IMR-90 (cell line): ENCODE measurements around the gene MSH6. TPM values are rescaled to one million over a fixed set of nuclear protein-coding genes. Genes with fewer than 3 reads are reported as not detected.

Source experiments
- ATAC-seq: fragments of 200-7000 bp; cut with Tn5 transposase; 2 replicates; pipeline ENCODE4 v1.9.1; 2020; ENCODE audit warnings: low read depth, mild to moderate bottlenecking, moderate library complexity
- BruUV-seq: library from RNA; stranded (reverse); fragments of 400-500 nt; replicated peaks from 2 replicates; lab custom pipeline; 2021; lab: Mats Ljungman, UMichigan
- CTCF ChIA-PET: fragments of 300-600 bp; formaldehyde crosslinking; extraction: SDS; loops from one replicate; lab custom pipeline; 2021; ENCODE audit warnings: antibody characterized with exemption; lab: Yijun Ruan, JAX
- POLR2A ChIA-PET: fragments of 300-600 bp; sonication (Branson Sonifier 250); formaldehyde crosslinking; loops from one replicate; lab custom pipeline; 2022; ENCODE audit warnings: antibody characterized with exemption; ENCODE audit not compliant: unreplicated experiment; lab: Charles Lee
- DNase-seq: peaks from one replicate; pipeline ENCODE4 v3.0.0; 2013
- H2AFZ ChIP-seq: replicated peaks from 2 replicates; pipeline ENCODE3; 2013; ENCODE audit warnings: low read length, mild to moderate bottlenecking; ENCODE audit not compliant: poor library complexity
- H2AK5ac ChIP-seq: 2 replicates; pipeline ENCODE4 v1.6.1; 2013; ENCODE audit warnings: low read depth, low read length, inconsistent platforms
- H2AK9ac ChIP-seq: replicated peaks from 2 replicates; pipeline ENCODE3; 2013; ENCODE audit warnings: mild to moderate bottlenecking, low read depth, low read length, moderate library complexity; ENCODE audit not compliant: poor library complexity
- H2BK120ac ChIP-seq: 2 replicates; pipeline ENCODE4 v1.6.1; 2013; ENCODE audit warnings: low read depth, low read length, inconsistent platforms
- H2BK15ac ChIP-seq: 3 replicates; pipeline ENCODE4 v1.6.1; 2013; ENCODE audit warnings: low read depth, low read length, inconsistent platforms
- H2BK20ac ChIP-seq: 2 replicates; pipeline ENCODE4 v1.6.1; 2013; ENCODE audit warnings: low read depth, mild to moderate bottlenecking, inconsistent platforms, low read length, moderate library complexity
- H2BK5ac ChIP-seq: 2 replicates; pipeline ENCODE4 v1.6.1; 2013; ENCODE audit warnings: mild to moderate bottlenecking, low read depth, low read length, inconsistent platforms; ENCODE audit not compliant: poor library complexity, severe bottlenecking
- H3K14ac ChIP-seq: replicated peaks from 2 replicates; pipeline ENCODE4 v1.6.1; 2013; ENCODE audit warnings: low read depth, low read length, inconsistent platforms
- H3K18ac ChIP-seq: 2 replicates; pipeline ENCODE4 v1.6.1; 2013; ENCODE audit warnings: low read depth, low read length, control low read depth
- H3K23ac ChIP-seq: 2 replicates; pipeline ENCODE4 v1.6.1; 2013; ENCODE audit warnings: low read depth, low read length, inconsistent platforms
- H3K27ac ChIP-seq: 2 replicates; pipeline ENCODE4 v1.5.1; 2013; ENCODE audit warnings: mild to moderate bottlenecking, control low read depth, low read length; ENCODE audit not compliant: insufficient read depth
- H3K27me3 ChIP-seq: 2 replicates; pipeline ENCODE4 v1.6.1; 2013; ENCODE audit warnings: low read length; ENCODE audit not compliant: control insufficient read depth, insufficient read depth
- H3K36me3 ChIP-seq: 2 replicates; pipeline ENCODE4 v1.6.1; 2013; ENCODE audit warnings: low read length, mixed read lengths; ENCODE audit not compliant: control insufficient read depth, insufficient read depth
- H3K4ac ChIP-seq: 2 replicates; pipeline ENCODE4 v1.6.1; 2013; ENCODE audit warnings: low read depth, low read length, inconsistent platforms
- H3K4me1 ChIP-seq: 2 replicates; pipeline ENCODE4 v1.6.1; 2013; ENCODE audit warnings: low read length, mixed read lengths; ENCODE audit not compliant: control insufficient read depth, insufficient read depth
- H3K4me2 ChIP-seq: 2 replicates; pipeline ENCODE4 v1.6.1; 2013; ENCODE audit warnings: low read depth, mild to moderate bottlenecking, control low read depth, low read length, moderate library complexity
- H3K4me3 ChIP-seq: 2 replicates; pipeline ENCODE4 v1.5.1; 2013; ENCODE audit warnings: low read depth, mild to moderate bottlenecking, control low read depth, low read length, moderate library complexity; ENCODE audit not compliant: insufficient read depth
- H3K56ac ChIP-seq: 2 replicates; pipeline ENCODE4 v1.6.1; 2013; ENCODE audit warnings: low read length, inconsistent platforms; ENCODE audit not compliant: insufficient read depth; ENCODE audit errors: extremely low read depth
- H3K79me1 ChIP-seq, 2 experiments: 2 replicates each; pipeline ENCODE4 v1.6.1; 2013; ENCODE audit warnings: low read length in 2 of 2, inconsistent platforms in 1 of 2, low read depth in 1 of 2
- H3K9ac ChIP-seq: 2 replicates; pipeline ENCODE4 v1.6.1; 2013; ENCODE audit warnings: low read depth, low read length, control low read depth
- H3K9me1 ChIP-seq: 2 replicates; pipeline ENCODE4 v1.6.1; 2013; ENCODE audit warnings: low read length, inconsistent platforms; ENCODE audit not compliant: insufficient read depth
- H3K9me3 ChIP-seq: 2 replicates; pipeline ENCODE4 v1.6.1; 2013; ENCODE audit warnings: low read length; ENCODE audit not compliant: control insufficient read depth, insufficient read depth
- H4K20me1 ChIP-seq: 2 replicates; pipeline ENCODE4 v1.6.1; 2013; ENCODE audit warnings: low read length, inconsistent platforms; ENCODE audit not compliant: insufficient read depth
- H4K5ac ChIP-seq: 2 replicates; pipeline ENCODE4 v1.6.1; 2013; ENCODE audit warnings: mild to moderate bottlenecking, low read depth, low read length, control low read depth
- H4K8ac ChIP-seq, 2 experiments: 2 replicates each; pipeline ENCODE4 v1.6.1; 2013; ENCODE audit warnings: low read depth in 2 of 2, low read length in 2 of 2, control low read depth in 1 of 2, inconsistent platforms in 1 of 2
- H4K91ac ChIP-seq: 2 replicates; pipeline ENCODE4 v1.6.1; 2013; ENCODE audit warnings: low read depth, low read length, inconsistent platforms; ENCODE audit not compliant: insufficient read depth
- CHD1 ChIP-seq: IDR thresholded peaks from 2 replicates; pipeline ENCODE4 v1.6.1; 2012; ENCODE audit warnings: low read depth, low read length, improper control_type of control experiment
- FOS ChIP-seq: fragments of 150-350 bp; IDR thresholded peaks from 2 replicates; pipeline ENCODE4 v1.6.1; 2016; ENCODE audit warnings: low read depth, low read length
- NFE2L2 ChIP-seq: fragments of 150-350 bp; IDR thresholded peaks from 2 replicates; pipeline ENCODE4 v1.6.1; 2016; ENCODE audit warnings: low read depth, mild to moderate bottlenecking, low read length
- RAD21 ChIP-seq: IDR thresholded peaks from 2 replicates; pipeline ENCODE4 v1.6.1; 2012; ENCODE audit warnings: low read length, improper control_type of control experiment
- RFX5 ChIP-seq: IDR thresholded peaks from 2 replicates; pipeline ENCODE4 v1.8.0; 2012; ENCODE audit warnings: low read depth, mild to moderate bottlenecking, low read length, moderate library complexity
- USF2 ChIP-seq: fragments of 150-350 bp; IDR thresholded peaks from 2 replicates; pipeline ENCODE4 v1.6.1; 2017; ENCODE audit warnings: mild to moderate bottlenecking, antibody characterized with exemption, low read length, low read depth
- WGBS, 2 experiments: methylation state at CpG; one replicate each; pipeline versions ENCODE4 v1.1.5 to v1.1.7; 2013; ENCODE audit warnings: missing lambda C conversion rate in 2 of 2; ENCODE audit not compliant: insufficient read length in 1 of 2; ENCODE audit errors: extremely low coverage in 2 of 2; 5-methylcytosine and 5-hydroxymethylcytosine counted together
- dilution Hi-C: fragments of 300-500 bp; cut with HindIII; formaldehyde crosslinking; loops from one replicate; pipeline ENCODE4 v1.14.3; 2018; ENCODE audit warnings: low sequenced_read_pairs; ENCODE audit not compliant: unreplicated experiment
- in situ Hi-C: fragments of 300-500 bp; cut with MboI; formaldehyde crosslinking; loops from 3 replicates; pipeline ENCODE4 v1.14.3; 2019; ENCODE audit warnings: low sequenced_read_pairs, inconsistent platforms, mixed read lengths
- intact Hi-C: fragments of 100-400 bp; cut with micrococcal nuclease; formaldehyde crosslinking; loops from 2 replicates; pipeline ENCODE4 v1.10.0; 2022
- polyA plus RNA-seq, 3 experiments: library from polyadenylated mRNA; depleted of rRNA; stranded (reverse); fragments of >200 nt; gene quantifications; 2 replicates each; pipeline ENCODE4 v1.2.3, GENCODE V29; 2012; ENCODE audit warnings: low replicate concordance in 1 of 3
- total RNA-seq: library from RNA; depleted of rRNA; stranded (reverse); fragments of >200 nt; gene quantifications from 2 replicates; pipeline ENCODE4 v1.2.3, GENCODE V29; 2012

Gene MSH6
- total and polyA plus RNA-seq, 2 of the 4 experiments (the other 2 are of a cell fraction) = 17.1 to 48.9 TPM

- Histone ChIP-seq H3K14ac (no peak overlapping the region), H3K79me1 (peaks cover 28 to 50% of the 10 kb centered on the region in 2 experiments), H2BK20ac (no peak overlapping the region), H2AK5ac (no peak overlapping the region), H2AK9ac (no peak overlapping the region), H2BK15ac (no peak overlapping the region), H3K4me1 (no peaks in the 10 kb centered on the region), H3K4ac (no peak overlapping the region), H3K56ac (no peak overlapping the region), H3K4me2 (no peak overlapping the region), H2BK5ac (no peak overlapping the region), H3K18ac (no peak overlapping the region), H3K36me3 (peaks cover 53% of the 10 kb centered on the region), H3K9me1 (0 out of 2 replicates have a peak, but pooled peaks cover 5% of the 10 kb centered on the region), H4K20me1 (peaks cover 29% of the 10 kb centered on the region), H4K8ac (no peak overlapping the region), H3K9me3 (no peaks in the 10 kb centered on the region), H2AFZ (no peak overlapping the region), H3K27me3 (no peaks in the 10 kb centered on the region), H3K27ac (no peak overlapping the region), H3K9ac (no peak overlapping the region), H3K4me3 (no peak overlapping the region), H3K23ac (no peak overlapping the region), H4K5ac (no peak overlapping the region), H2BK120ac (no peak overlapping the region), H4K91ac (no peak overlapping the region)
- dilution Hi-C loops = no loop called here
- in situ Hi-C loops = no loop called here
- intact Hi-C loops = no loop called here
- no peak for DNase-seq
- WGBS, 2 experiments = no CpG with 5 or more reads among the region's 2 CpGs
- TF ChIP-seq RAD21 (no peak), FOS (no peak), NFE2L2 (no peak), RFX5 (no peak), CHD1 (no peak), USF2 (no peak)
- no TSS peak for BruUV-seq
- CTCF ChIA-PET = interaction anchor here (0.6 kb wide), 1 partner anchor 1132 kb away, joined by 4 read pairs; no protein-coding TSS in a partner anchor
- POLR2A ChIA-PET = no interaction called here
- no peak for ATAC-seq
These were observed 13.2 kb downstream of the MSH6 start for GRCh38 chr2:47796090-47796697.
